CMK (cell line): ENCODE data around the gene EIF5B.

Experiments used
- DNase-seq: peaks from one replicate; pipeline ENCODE4 v3.0.0-alpha.2; 2010; ENCODE audit warnings: low read depth

EIF5B gene

GRCh38 chr2:99414566-99414965 is 77.4 kb downstream of the EIF5B start:
- DNase-seq, result no peak

GRCh38 chr2:99417396-99417795 is 80.2 kb downstream of the EIF5B start:
- DNase-seq, result no peak

GRCh38 chr2:99420031-99420430 is 82.8 kb downstream of the EIF5B start:
- no peak for DNase-seq

- DNase-seq, result no peak
Measured at GRCh38 chr2:99420751-99421299, 83.6 kb downstream of the EIF5B start.

DNA sequence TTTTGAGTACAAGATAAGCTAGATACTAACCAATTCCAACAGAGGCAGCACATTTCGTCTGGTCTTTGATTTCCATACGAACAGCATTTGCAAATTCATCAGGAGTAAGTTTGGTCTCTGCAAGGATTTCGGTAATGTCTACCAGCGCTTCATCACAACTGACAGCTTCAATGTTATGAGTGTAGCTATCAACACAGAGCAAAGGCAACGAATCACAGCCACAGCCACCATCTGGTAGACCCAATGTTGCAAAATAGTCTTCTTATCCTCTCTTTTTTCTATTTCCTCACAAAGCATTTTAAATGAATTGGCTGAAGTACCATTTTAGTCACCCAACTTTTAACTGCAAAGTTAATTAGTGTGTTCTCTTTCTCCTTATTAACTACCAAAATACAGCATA is 84.3 kb downstream of the EIF5B start:
- no peak for DNase-seq

DNA sequence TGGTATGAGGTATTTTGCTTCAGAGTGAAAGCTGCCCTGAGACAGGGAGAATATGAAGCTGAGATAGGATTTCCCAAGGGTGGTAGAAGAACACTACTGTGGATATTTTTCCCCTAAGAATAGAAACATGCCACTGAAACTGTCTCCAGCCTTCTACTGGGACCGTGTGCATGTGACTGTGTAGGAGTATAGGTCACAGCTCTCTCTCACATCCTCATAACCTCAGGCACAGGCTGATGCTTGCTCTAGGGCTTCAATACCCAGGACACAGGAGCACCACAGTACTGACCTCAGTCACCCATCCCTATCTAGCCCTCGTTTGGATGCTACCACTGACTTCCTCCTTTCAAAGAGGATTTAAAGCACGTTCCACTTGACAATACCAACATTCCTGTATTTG is 85.4 kb downstream of the EIF5B start:
- no peak for DNase-seq

- no peak for DNase-seq
Measured at GRCh38 chr2:99424371-99424770, 87.2 kb downstream of the EIF5B start.

DNA sequence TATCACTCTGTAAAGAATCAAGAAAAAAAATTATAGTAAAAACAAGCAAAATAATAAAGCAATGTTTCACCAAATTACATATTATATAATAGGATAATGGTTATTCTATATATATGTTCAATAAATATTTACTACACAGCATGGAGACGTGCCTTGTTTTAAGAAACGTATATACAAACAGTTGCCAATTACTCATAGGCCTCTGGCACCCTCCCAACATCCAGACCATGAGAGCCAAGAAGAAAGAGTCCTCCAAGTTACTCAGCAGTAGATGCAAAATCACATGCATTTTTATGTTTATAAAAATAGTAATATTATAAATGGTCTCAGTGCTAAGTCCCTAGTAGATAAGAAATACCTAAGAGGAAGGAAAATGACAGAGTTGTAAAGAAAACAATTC is 87.8 kb downstream of the EIF5B start:
- DNase-seq, result no peak

DNA sequence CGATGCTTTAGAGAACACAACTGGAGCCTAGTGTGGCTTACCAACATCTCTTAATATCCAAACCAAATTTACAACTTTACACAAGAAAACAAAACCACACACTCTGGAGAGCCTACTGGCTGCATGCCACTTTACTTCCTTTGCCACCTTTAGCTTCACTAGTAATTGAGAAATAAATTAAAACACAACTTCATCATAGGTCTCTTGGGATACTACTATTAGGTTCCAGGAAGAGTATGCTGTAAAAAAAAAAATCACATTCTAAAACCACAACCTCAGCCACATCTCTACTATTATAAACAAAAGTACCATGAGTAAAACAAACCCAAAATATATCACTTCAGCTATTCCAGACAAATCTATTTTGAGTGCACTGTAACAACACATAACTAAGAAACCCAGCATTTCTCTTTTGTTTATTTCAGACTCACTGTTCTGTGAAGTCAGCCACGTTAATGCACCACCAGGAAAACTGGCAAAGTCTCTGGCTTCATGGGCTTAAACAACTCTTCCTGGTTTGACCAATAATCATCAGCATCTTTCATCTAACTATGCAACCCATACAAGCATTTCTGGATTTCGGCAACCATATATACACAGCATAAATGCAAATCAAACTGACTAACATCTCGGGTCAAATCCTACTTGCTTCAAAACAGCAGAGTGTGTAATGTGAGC is 93.6 kb downstream of the EIF5B start:
- DNase-seq, result no peak

GRCh38 chr2:99431587-99432275 is 94.5 kb downstream of the EIF5B start:
- no peak for DNase-seq

DNA sequence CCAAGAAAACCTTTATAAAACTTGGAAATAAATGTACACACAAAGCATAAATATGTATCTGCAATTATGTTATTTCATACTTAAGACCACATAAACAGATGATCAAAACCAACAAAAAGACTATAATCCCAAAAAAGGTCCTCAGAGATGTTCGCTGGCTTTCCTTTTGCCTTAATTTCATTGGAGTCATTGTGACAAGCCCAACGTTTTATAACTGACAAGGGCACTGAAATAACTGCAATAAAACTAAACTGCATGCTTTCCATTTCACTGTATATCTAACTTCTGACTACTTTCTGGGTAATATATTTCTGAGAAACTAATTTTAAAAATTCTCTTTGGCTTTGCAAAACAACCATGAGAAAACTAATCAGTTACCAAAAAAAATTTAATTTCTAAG is 96.2 kb downstream of the EIF5B start:
- DNase-seq, result no peak

DNA sequence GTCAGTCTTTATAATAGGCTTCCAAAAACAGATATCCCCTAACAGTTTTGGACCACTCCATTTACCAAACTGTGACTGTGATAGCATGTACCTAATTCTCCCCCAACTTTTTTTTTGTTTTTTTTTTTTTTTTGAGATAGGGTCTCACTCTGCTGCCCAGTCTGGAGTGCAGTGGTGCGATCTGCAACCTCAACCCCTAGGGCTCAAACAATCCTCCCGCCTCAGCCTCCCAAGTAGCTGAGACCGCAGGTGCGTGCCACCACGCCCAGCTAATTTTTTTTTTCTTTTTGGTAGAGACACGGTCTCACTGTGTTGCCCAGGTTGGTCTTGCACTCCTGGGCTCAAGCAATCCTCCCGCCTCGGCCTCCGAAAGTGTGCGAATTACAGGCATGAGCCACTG is 99.7 kb downstream of the EIF5B start:
- DNase-seq, result no peak

GRCh38 chr2:99439971-99440505 is 102.8 kb downstream of the EIF5B start:
- DNase-seq, result no peak

- DNase-seq, result no peak
Measured at GRCh38 chr2:99442837-99443236, 105.6 kb downstream of the EIF5B start.

- DNase-seq, result no peak
Measured at GRCh38 chr2:99444222-99444621, 107.0 kb downstream of the EIF5B start.

DNA sequence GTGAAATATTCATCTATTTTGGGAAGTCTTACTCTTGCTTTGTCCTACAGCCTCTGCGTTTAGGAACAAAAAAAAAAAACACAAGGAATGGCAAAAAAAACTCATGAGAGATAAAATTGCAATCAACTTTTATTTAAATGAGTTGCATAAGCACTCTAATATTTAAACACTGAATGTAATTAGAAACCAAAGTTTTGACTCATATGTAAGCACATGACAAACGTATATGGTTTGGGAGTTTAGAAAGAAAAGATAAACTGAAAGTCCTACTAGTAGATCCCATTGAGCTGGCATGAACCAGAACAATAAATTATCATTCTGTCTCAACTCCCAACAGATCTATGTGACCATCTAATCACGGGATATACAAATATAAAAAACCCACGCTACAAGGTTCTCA is 107.9 kb downstream of the EIF5B start:
- no peak for DNase-seq

DNA sequence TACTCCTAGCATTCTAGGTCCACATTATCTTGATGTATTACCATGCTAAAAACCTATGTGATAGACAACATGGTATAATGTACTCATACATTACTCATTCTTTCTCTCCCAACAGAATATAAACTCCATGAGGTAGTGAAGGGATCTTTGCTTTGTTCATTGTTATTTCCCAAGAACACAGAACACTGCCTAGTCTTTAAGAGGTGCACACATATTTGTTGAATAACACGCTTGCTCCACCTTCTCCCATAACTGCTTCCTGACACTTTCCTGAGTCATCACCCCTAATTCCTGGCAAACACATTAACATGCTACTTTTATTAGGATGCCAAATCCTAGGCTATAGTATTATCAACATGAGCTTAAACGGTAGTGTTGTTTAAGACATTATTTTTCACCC is 111.4 kb downstream of the EIF5B start:
- no peak for DNase-seq

GRCh38 chr2:99450199-99450598 is 113.0 kb downstream of the EIF5B start:
- no peak for DNase-seq
